Body of pancreas (tissue), 4 donors: ENCODE results near the gene AKR1C3.
"Not testable (repeated sequence)": the region's sequence is repeated elsewhere in the genome, so short reads cannot be mapped to it uniquely, and the experiment has no call there.

ENCODE experiments used
- CTCF ChIP-seq, 7 experiments: fragments of 450-650 bp in 4 of 7; fragments of 200-600 bp in 3 of 7; sonication (generic) in 3 of 7; IDR thresholded peaks; one replicate each; pipeline ENCODE4 v1.5.1; 2016 to 2019; ENCODE audit warnings: antibody characterized with exemption in 7 of 7
- POLR2A ChIP-seq, 3 donors: fragments of 450-650 bp; IDR thresholded peaks; one replicate each; pipeline ENCODE4 v1.6.1; 2016; ENCODE audit warnings: antibody characterized with exemption in 3 of 3, mild to moderate bottlenecking in 2 of 3

- TF ChIP-seq POLR2A, CTCF (IDR thresholded peaks at IDR 0.05): not testable (repeated sequence)
These were observed 25.8 kb downstream of the AKR1C3 start for GRCh38 chr10:5119997-5120396.
